Superior temporal gyrus (tissue), 1 donor: Measurements from ENCODE around the gene BZW2.

Source experiments
- DNase-seq: peaks from one replicate; pipeline ENCODE4 v3.0.0-alpha.2; 2016; ENCODE audit errors: extremely low spot score

BZW2 gene

DNA sequence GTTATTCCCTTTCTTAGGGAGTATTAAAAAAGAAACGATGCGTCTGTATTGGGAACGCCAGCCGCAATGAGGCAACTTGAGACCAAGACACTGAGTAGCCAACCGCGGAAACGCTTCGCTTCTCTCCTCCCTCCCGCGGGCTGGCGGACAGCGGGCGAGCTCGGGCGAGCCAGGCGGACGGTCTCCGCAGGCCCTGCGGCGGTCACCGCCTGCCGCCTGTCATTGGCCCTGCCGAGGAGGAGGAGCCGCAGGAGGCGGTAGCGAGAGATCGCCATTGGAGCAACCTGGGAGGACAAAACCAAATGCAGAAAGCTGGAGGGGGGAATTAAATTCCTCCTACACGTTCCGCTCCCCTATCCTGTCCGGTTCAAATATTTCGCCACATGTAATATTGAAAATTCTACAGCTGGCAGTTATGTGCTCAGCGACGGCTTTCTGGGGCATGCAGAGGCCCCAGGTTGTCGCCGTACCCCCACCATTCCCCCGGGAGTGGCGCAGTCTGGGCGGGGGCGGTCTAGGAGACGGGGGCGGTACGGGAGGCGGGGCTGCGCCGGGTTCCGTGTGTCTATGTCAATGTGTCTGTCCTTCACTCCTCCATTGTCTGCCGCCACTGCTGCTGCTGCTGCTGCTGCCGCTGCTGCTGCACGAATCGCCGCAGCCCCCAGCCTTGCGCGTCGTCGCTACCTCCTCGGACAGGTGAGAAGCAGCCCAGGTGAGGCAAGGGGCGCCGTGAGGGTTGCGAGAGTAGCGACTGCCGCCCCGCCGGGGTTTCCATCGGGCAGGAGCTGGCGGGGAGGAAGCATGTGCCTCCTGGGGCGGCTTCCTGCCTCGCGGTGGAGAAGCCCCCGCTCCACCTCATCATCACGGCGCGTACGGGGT is at the start of gene BZW2, which contains the start of gene ANKMY2:
BZW2 (plus strand) TSS at position 589 of the 879 bp plus-strand sequence. CDS start 19,263 bp downstream, outside the sequence.
ANKMY2 (minus strand) TSS at position 162 of the 879 bp plus-strand sequence. CDS start 181 bp downstream, outside the sequence.
- DNase-seq = peak; percentile 95

DNA sequence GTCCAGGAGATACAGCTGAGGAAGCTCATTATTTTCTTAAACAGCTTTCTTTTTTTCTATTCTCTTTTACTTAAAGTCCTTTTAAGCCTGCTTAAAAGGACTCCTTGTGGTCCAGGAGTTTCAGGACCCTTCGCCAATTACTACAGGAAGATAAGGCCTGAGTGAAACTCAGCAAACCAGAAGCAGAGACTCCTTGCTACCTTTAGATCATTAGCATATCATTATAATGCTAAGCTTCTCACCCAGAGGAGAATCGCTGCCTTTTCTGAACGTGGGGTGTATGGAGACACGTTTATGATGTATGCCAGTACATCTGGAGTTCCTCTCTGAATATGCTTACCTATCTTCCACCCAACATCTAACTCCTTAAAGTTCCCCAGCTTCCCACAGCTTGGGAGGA is 48.0 kb upstream of the BZW2 start:
- DNase-seq = no peak

DNA sequence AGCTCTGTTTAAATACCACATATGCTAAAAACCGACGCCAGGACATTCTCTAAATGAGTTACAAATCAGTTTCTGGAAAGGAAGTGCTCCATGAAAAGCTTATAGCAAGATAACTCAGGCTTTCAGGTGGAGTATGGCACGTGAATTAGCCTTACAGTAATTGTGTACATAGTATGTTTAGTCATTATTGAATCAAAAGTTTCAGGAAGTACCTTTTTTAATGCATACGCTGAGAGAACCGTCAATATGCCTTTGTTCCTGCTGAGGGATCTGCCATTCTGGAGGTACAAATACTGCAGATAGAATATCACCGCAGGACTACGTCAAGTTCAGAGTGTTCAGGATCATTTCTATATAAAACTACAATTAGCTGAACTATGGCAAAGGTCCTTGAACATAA is 46.1 kb upstream of the BZW2 start:
- DNase-seq = no peak

DNA sequence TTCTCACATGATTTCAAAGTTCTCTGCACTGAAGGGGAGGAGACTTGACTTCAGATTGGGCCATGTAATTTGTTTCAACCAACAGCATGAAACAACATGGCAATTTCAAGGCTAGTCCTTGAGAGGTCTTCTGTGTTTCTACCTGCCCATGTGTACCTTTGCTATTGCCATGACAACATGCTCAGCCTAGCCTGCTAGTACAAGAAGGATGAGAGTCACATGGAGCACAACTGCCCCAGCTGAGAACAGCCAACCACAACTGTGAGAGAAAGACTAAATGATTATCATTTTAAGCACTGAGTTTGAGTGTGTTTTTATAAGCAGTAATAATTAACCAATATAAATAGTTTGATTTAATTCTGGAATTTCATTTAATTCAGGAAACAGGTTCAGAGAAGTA is 42.3 kb upstream of the BZW2 start:
- DNase-seq = no peak

GRCh38 chr7:16604054-16604453 is 41.9 kb upstream of the BZW2 start:
- DNase-seq = peak; percentile 64

GRCh38 chr7:16606704-16607103 is 39.3 kb upstream of the BZW2 start:
- no peak for DNase-seq

DNA sequence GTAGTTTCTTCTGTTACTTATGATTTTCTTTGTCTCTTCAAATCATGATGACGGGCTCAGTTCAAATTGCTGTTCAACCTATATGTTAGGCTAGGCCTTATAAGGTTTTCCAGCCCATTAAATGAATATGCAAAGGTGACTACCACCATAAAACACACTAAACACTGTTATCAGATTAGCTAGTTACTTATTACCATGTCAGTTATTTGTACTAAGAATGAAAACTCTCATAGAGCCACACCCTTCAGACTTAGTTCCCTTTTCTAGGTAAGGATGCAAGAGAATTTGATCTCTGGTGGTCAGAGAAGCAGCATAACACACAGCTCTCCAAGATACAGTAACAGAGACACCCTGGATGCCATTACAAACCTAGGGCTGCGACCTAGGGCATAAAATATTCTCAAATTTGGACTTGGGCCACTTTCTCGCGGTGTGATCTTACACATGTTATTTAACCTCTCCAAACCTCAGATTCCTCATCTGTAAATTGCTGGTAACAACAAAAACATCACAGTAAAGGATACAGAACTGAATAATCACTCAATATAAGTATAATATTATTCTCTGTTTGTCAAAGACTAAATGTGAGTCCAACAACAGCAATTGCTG is 36.0 kb upstream of the BZW2 start:
- DNase-seq = no peak

DNA sequence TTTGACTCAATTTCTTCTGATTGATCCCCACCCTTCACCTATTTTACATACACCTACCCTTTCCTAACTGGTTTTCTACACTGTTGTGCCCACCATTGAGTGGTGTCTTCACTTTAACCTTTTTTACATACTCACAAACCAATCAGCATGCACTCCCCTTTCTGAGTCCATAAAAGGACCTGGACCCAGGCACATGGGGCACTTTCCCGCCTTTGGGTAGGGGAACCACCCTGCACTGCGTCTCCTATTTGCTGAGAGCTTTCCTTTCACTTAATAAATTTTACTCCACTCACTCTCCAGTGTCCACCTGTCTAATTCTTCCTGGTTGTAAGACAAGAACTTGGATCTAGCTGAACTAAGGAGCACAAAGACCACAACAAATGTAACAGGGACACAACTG is 34.3 kb upstream of the BZW2 start:
- DNase-seq = no peak

DNA sequence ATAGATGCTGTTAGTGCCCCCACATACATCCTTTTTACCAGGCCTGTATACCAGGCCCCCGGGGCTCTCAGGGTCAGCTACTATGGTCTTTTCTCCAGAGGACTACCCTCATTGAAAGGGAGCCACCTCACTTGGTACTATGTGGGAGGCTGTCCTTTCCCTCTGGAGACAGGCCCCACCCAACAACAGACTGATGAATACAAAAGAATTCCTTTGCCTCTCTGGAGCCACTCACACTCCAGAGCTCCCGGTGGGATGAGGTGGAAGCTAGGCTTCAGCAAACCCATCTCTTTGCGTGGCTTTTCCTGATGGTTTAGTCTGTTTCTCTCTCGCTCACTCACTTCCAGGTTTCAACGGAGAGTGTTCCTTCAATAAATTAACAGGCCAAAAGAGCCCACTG is 30.8 kb upstream of the BZW2 start:
- DNase-seq = no peak

DNA sequence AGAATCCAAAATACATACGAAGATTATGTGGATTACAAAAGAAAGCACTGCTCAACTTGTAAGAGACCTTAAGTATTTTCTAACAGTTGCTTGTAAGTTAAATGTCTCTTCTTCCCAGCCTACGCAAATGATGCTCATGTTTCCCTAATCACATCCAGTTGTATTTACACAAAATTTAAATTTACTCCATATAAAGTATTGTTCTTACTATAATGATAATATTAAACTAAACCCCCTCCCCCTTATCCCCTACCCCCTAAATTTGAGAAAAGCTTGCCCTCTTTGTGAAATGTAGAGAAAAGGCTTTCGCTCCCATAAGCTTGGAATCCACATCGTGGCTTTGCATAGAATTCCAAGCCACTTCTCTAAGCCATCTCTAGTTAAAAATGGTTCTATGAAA is 29.9 kb upstream of the BZW2 start:
- no peak for DNase-seq

GRCh38 chr7:16616542-16616941 is 29.4 kb upstream of the BZW2 start:
- no peak for DNase-seq

- DNase-seq = no peak
These were observed 26.0 kb upstream of the BZW2 start for GRCh38 chr7:16619979-16620408.

- no peak for DNase-seq
These were observed 19.6 kb upstream of the BZW2 start for GRCh38 chr7:16626388-16626787.

- no peak for DNase-seq
These were observed 18.7 kb upstream of the BZW2 start for GRCh38 chr7:16627236-16627635.

GRCh38 chr7:16630654-16631053 is 15.3 kb upstream of the BZW2 start:
- DNase-seq = no peak

- DNase-seq = no peak
These were observed 11.7 kb upstream of the BZW2 start for GRCh38 chr7:16634271-16634738.

- no peak for DNase-seq
These were observed 9.4 kb upstream of the BZW2 start for GRCh38 chr7:16636555-16637101.

DNA sequence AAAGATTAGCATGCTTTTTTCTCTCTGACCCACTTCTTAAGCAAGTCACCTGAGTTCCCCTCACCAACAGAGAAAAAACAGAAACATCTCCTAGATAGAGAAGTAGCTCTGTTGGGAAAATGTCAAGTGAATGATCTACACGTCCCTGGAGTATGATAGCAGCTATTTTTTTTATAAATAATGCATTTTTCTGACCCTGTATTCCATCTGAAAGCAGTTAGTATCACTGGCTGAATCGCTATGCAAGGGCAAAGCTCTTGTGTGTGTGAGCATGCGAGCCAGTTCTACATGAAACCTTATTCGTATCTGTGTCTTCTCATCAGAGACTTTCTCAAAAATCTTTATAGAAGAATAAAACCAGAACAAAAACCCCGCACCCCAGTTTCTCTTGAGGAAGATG is 8.6 kb upstream of the BZW2 start:
- DNase-seq = no peak

- DNase-seq = no peak
These were observed 7.4 kb upstream of the BZW2 start for GRCh38 chr7:16638282-16639280.

DNA sequence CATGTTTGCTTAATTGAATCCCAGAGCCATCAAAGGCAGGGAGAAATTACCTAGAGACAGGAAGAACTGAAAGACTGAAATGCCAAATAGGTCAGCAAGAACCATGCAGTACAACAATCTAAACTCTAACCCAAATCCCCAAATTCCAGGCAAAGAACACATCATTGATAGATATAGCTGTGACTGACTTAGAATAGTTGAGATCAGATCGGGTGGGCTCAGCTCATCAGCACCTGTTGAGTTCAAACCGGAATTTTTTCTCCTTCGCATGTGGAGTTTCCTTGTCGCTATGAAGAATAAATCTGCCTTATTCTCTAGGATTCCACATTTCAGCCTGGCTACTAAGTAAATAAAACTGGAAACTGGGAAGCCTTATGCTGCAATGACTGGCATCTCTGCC is 1.8 kb upstream of the BZW2 start:
- DNase-seq = no peak
